T-helper 2 cell (primary cell): ENCODE data around the gene LY6G5B.

Source experiments
- DNase-seq, 5 experiments: peaks; one replicate each; pipeline versions ENCODE4 v3.0.0 to v3.0.0-alpha.2; 2012 to 2022

Gene LY6G5B

GRCh38 chr6:31715022-31715958, 45.5 kb downstream of the LY6G5B start, which contains the start of gene LY6G6D:
Gene LY6G6D, plus strand, starts transcription at chr6:31715348. Its CDS starts 8 bp downstream, at chr6:31715356.
- no peak for DNase-seq

GRCh38 chr6:31717499-31718222, 47.9 kb downstream of the LY6G5B start:
- DNase-seq: no peak

- no peak for DNase-seq
Observed at GRCh38 chr6:31718265-31718664, 48.5 kb downstream of the LY6G5B start.

- no peak for DNase-seq
Observed at GRCh38 chr6:31719001-31719400, 49.2 kb downstream of the LY6G5B start.

GRCh38 chr6:31720196-31720770, 50.5 kb downstream of the LY6G5B start:
- DNase-seq: no peak

- no peak for DNase-seq
Observed at GRCh38 chr6:31721351-31722020, 51.7 kb downstream of the LY6G5B start, which contains the start of gene LY6G6C. Gene LY6G6C, minus strand, starts transcription at chr6:31721746. Its CDS starts 67 bp downstream, at chr6:31721679.

- no peak for DNase-seq
Observed at GRCh38 chr6:31722173-31722572, 52.4 kb downstream of the LY6G5B start.
